A549 (cell line): Measurements from ENCODE around the gene DDX53. TPM values are rescaled to one million over a fixed set of nuclear protein-coding genes. Genes with fewer than 3 reads are reported as not detected.

Experiments used
- ATAC-seq, 2 experiments: fragments of 200-7000 bp in 1 of 2; fragments of >200 bp in 1 of 2; cut with Nextera tagmentation in 1 of 2; cut with Tn5 transposase in 1 of 2; 3 replicates each; pipeline versions ENCODE4 v1.8.0 to v1.9.1; 2018 to 2020; ENCODE audit warnings: mild to moderate bottlenecking in 1 of 2, moderate library complexity in 1 of 2
- CTCF ChIA-PET: fragments of 300-600 bp; sonication (Branson Sonifier 250); formaldehyde crosslinking; extraction: SDS; loops from one replicate; lab custom pipeline; 2021; ENCODE audit warnings: antibody characterized with exemption, inconsistent platforms; lab: Yijun Ruan, JAX
- POLR2A ChIA-PET: fragments of 350-600 bp; formaldehyde crosslinking; extraction: SDS; loops from one replicate; lab custom pipeline; 2021; ENCODE audit warnings: antibody characterized with exemption, inconsistent platforms; lab: Yijun Ruan, JAX
- DNase-seq, 2 experiments: peaks; one replicate each; pipeline versions ENCODE4 v3.0.0 to v3.0.0-alpha.2; 2011 to 2016; ENCODE audit warnings: low read depth in 1 of 2, low spot score in 1 of 2
- FAIRE-seq: peaks from 2 replicates; lab custom pipeline; 2011; peaks lifted over from hg19 to GRCh38; lab: Jason Lieb, UNC
- H3K27ac ChIP-seq, 2 experiments: fragments of >200 bp; sonication (Bioruptor Twin); formaldehyde crosslinking; 3 replicates each; pipeline ENCODE4 v1.5.1; 2016 to 2017
- H3K4me1 ChIP-seq: fragments of >200 bp; sonication (Bioruptor Twin); formaldehyde crosslinking; 3 replicates; pipeline ENCODE4 v1.6.1; 2016
- H3K4me2 ChIP-seq: fragments of >200 bp; sonication (Bioruptor Twin); formaldehyde crosslinking; 3 replicates; pipeline ENCODE4 v1.6.1; 2016
- H3K4me3 ChIP-seq: fragments of >200 bp; sonication (Bioruptor Twin); formaldehyde crosslinking; 3 replicates; pipeline ENCODE4 v1.5.1; 2016
- H3K9me3 ChIP-seq: fragments of >200 bp; sonication (Bioruptor Twin); formaldehyde crosslinking; 3 replicates; pipeline ENCODE4 v1.6.1; 2016
- ATOH8 ChIP-seq: fragments of 250-450 bp; sonication (Bioruptor Pico); IDR thresholded peaks from 2 replicates; pipeline ENCODE4 v1.5.0; 2020; ENCODE audit warnings: low read depth, mild to moderate bottlenecking, moderate library complexity
- BHLHE40 ChIP-seq: IDR thresholded peaks from 2 replicates; pipeline ENCODE4 v1.6.1; 2012; ENCODE audit warnings: low read depth, low read length, inconsistent platforms
- CBX2 ChIP-seq: fragments of 200-600 bp; sonication (generic); IDR thresholded peaks from 2 replicates; pipeline ENCODE4 v1.6.1; 2016; ENCODE audit warnings: low read depth, mild to moderate bottlenecking, borderline replicate concordance
- CBX8 ChIP-seq: fragments of 200-600 bp; sonication (generic); IDR thresholded peaks from 2 replicates; pipeline ENCODE4 v1.6.1; 2016
- CHD4 ChIP-seq: fragments of 200-600 bp; sonication (generic); IDR thresholded peaks from 2 replicates; pipeline ENCODE4 v1.6.1; 2016; ENCODE audit warnings: antibody characterized with exemption, mild to moderate bottlenecking, borderline replicate concordance
- EHF ChIP-seq: fragments of 250-450 bp; sonication (Bioruptor Pico); IDR thresholded peaks from 2 replicates; pipeline ENCODE4 v1.5.0; 2020; ENCODE audit warnings: mild to moderate bottlenecking
- FOSB ChIP-seq: fragments of 250-450 bp; sonication (Bioruptor Pico); IDR thresholded peaks from 2 replicates; pipeline ENCODE4 v1.5.0; 2020; ENCODE audit warnings: mild to moderate bottlenecking, moderate library complexity
- FOSL2 ChIP-seq, 2 experiments: fragments of 450-650 bp in 1 of 2; fragments of >200 bp in 1 of 2; sonication (Bioruptor Twin) in 1 of 2; formaldehyde crosslinking; IDR thresholded peaks; 2 replicates each; pipeline versions ENCODE4 v1.5.0 to v1.6.1; 2016 to 2020; ENCODE audit warnings: mild to moderate bottlenecking in 1 of 2, moderate library complexity in 1 of 2
- HDAC2 ChIP-seq: fragments of 200-600 bp; sonication (generic); IDR thresholded peaks from 2 replicates; pipeline ENCODE4 v1.6.1; 2016
- HMGXB4 ChIP-seq: fragments of 250-450 bp; sonication (Bioruptor Pico); IDR thresholded peaks from 2 replicates; pipeline ENCODE4 v1.5.0; 2021; ENCODE audit warnings: mild to moderate bottlenecking, moderate library complexity, borderline replicate concordance
- MAFK ChIP-seq: fragments of 450-650 bp; IDR thresholded peaks from 2 replicates; pipeline ENCODE4 v1.6.1; 2014; ENCODE audit not compliant: partially characterized antibody
- PHF8 ChIP-seq: fragments of 200-600 bp; sonication (generic); IDR thresholded peaks from 2 replicates; pipeline ENCODE4 v1.6.1; 2016; ENCODE audit warnings: low read depth, mild to moderate bottlenecking, antibody characterized with exemption, moderate library complexity, borderline replicate concordance
- POLR2A ChIP-seq: IDR thresholded peaks from 2 replicates; pipeline ENCODE4 v1.6.1; 2012; ENCODE audit warnings: mild to moderate bottlenecking, low read length
- POLR2AphosphoS2 ChIP-seq: conservative IDR thresholded peaks from 2 replicates; pipeline ENCODE4 v1.6.1; 2012; ENCODE audit warnings: low read length, improper control_type of control experiment, inconsistent platforms
- RAD21 ChIP-seq, 2 experiments: fragments of >200 bp in 1 of 2; sonication (Bioruptor Twin) in 1 of 2; formaldehyde crosslinking in 1 of 2; IDR thresholded peaks in 1 of 2; conservative IDR thresholded peaks in 1 of 2; 2 replicates in 1 of 2; 3 replicates in 1 of 2; pipeline ENCODE4 v1.6.1; 2012 to 2018; ENCODE audit warnings: inconsistent platforms in 1 of 2
- TP53 ChIP-seq: fragments of 250-450 bp; sonication (Bioruptor Pico); IDR thresholded peaks from 2 replicates; pipeline ENCODE4 v1.5.0; 2021; ENCODE audit warnings: mild to moderate bottlenecking, moderate library complexity
- ZC3H11A ChIP-seq: fragments of 450-650 bp; IDR thresholded peaks from 2 replicates; pipeline ENCODE4 v1.6.1; 2014; ENCODE audit warnings: antibody characterized with exemption, mild to moderate bottlenecking
- ZSCAN20 ChIP-seq: fragments of 250-450 bp; sonication (Bioruptor Pico); IDR thresholded peaks from 2 replicates; pipeline ENCODE4 v1.8.0; 2022; ENCODE audit warnings: mild to moderate bottlenecking, moderate library complexity
- WGBS: methylation state at CpG from one replicate; pipeline ENCODE4 v1.1.6; 2017; ENCODE audit errors: missing lambda C conversion rate; 5-methylcytosine and 5-hydroxymethylcytosine counted together
- polyA minus RNA-seq: library from RNA; depleted of rRNA, polyadenylated mRNA; stranded (reverse); fragments of >200 nt; gene quantifications from 2 replicates; pipeline ENCODE4 v1.2.3, GENCODE V29; 2011; rRNA and poly(A)+ RNA removed
- polyA plus RNA-seq, 4 experiments: library from polyadenylated mRNA; depleted of rRNA in 3 of 4; stranded (reverse); fragments of >200 nt; fragmentation: RNase III in 1 of 4; extraction: RNeasy Plus Mini Kit Qiagen cat#74134 plus additional on column Dnase treatment in 1 of 4; gene quantifications; 2 replicates in 3 of 4; 3 replicates in 1 of 4; pipeline ENCODE4 v1.2.3, GENCODE V29; 2011 to 2017
- TF ChIP-seq, protein P1 (sequence below): fragments of >200 bp; sonication (Bioruptor Twin); formaldehyde crosslinking; IDR thresholded peaks from 2 replicates; pipeline ENCODE4 v1.6.1; 2016

The DDX53 gene
- polyA plus RNA-seq (2011; rRNA removed) (not detected in 2 replicates), polyA plus RNA-seq (2017; fragmentation: RNase III; extraction: RNeasy Plus Mini Kit Qiagen cat#74134 plus additional on column Dnase treatment) (not detected in 3 replicates), polyA minus RNA-seq (not detected in 2 replicates)
- polyA plus RNA-seq (2012; cell fraction: cytosol; rRNA removed), result not detected in 2 replicates
- polyA plus RNA-seq (2012; cell fraction: nucleus; rRNA removed), result not detected in 2 replicates

GRCh38 chrX:22999696-23000223 lies at the start of gene DDX53:
Gene DDX53, plus strand, starts transcription at chrX:22999960. Its CDS starts 98 bp downstream, at chrX:23000058.
- ChIA-PET POLR2A (no interaction called here), CTCF (no interaction called here)
- Histone ChIP-seq H3K9me3 (no peaks in the 10 kb centered on the region), H3K27ac (no peak within 1 kb of the TSS), H3K4me1 (no peaks in the 10 kb centered on the region), H3K4me3 (no peak within 1 kb of the TSS)
- 51% methylated on average over 16 of the region's 23 CpGs for WGBS
- no peak for FAIRE-seq
- ATAC-seq, result no peak
- no peak for TF ChIP-seq BHLHE40
- TF ChIP-seq HDAC2, result no peak
- TF ChIP-seq, all 56 proteins: peak for 0
- DNase-seq, result no peak
- H3K4me2 ChIP-seq, result no peak within 1 kb of the TSS

GRCh38 chrX:22950269-22951266 lies 49.2 kb upstream of the DDX53 start:
- CTCF ChIA-PET, result no interaction called here
- 51% methylated on average over 5 of the region's 5 CpGs for WGBS
- DNase-seq (peak in 1 of 2 experiments; percentile 68), FAIRE-seq (peak; percentile 80), ATAC-seq (peak; percentile 67 to 84)
- Histone ChIP-seq H3K4me1 (0 out of 3 replicates have a peak, but pooled peaks cover 3% of the 10 kb centered on the region), H3K4me2 (no peak overlapping the region), H3K4me3 (no peak overlapping the region), H3K27ac (no peak overlapping the region), H3K9me3 (no peaks in the 10 kb centered on the region)
- POLR2A ChIA-PET, result no interaction called here
- TF ChIP-seq MAFK (peak; percentile 95), CBX8 (no peak), FOSL2 (IDR thresholded peaks at IDR 0.05) (no peak), FOSL2 (CRISPR knock-in tag; IDR thresholded peaks at IDR 0.05) (0 out of 2 replicates have a peak, but pooled peaks have one; percentile 14), ZC3H11A (no peak)

DNA sequence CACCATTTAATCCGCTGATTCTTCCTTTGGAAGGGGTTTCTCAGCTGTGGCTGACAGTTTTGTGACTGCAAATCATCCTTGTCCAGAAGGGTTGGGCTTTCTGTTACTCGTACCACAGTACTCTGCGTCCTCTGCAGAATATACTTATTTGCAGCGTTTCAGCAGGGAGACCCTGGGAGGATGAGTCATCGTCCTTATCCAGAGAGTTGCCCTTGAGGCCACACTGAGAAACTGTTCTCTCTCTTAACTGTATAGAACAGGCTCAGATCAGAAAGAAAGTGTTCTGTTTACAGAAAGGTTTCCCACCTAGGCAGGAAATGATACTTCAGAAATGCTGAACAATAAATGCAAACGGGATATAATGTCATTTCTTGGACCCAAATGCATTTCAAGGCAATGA lies 47.8 kb upstream of the DDX53 start:
- POLR2A ChIA-PET, result interaction anchor here (0.7 kb wide), 1 partner anchor 42 kb away, joined by 3 read pairs; no protein-coding TSS in a partner anchor
- H3K9me3 ChIP-seq, result no peaks in the 10 kb centered on the region
- WGBS, result 18% methylated on average over 6 of the region's 6 CpGs
- ATAC-seq (peak; percentile 66; a peak in 5 of 6 replicates), DNase-seq (peak in 1 of 2 experiments; percentile 13), FAIRE-seq (peak; percentile 46)
- 0 out of 3 replicates have a peak, but pooled peaks cover 3% of the 10 kb centered on the region for H3K4me1 ChIP-seq
- H3K4me3 ChIP-seq, result no peak overlapping the region
- H3K27ac ChIP-seq, result no peak overlapping the region
- CTCF ChIA-PET, result no interaction called here
- peak overlapping the region; percentile 34; the same call in 2 of the 3 replicates for H3K4me2 ChIP-seq
- TF ChIP-seq RAD21 (conservative IDR thresholded peaks at IDR 0.05 in 1 of 2, IDR thresholded peaks at IDR 0.05 in 1 of 2), result no peak
- TF ChIP-seq FOSL2 (IDR thresholded peaks at IDR 0.05), result no peak
- TF ChIP-seq FOSL2 (CRISPR knock-in tag; IDR thresholded peaks at IDR 0.05), result peak; percentile 65

GRCh38 chrX:22958250-22958649 lies 41.5 kb upstream of the DDX53 start:
- Histone ChIP-seq H3K9me3 (no peaks in the 10 kb centered on the region), H3K4me2 (no peak overlapping the region), H3K4me1 (no peaks in the 10 kb centered on the region), H3K27ac (no peak overlapping the region), H3K4me3 (no peak overlapping the region)
- ATAC-seq (no peak), FAIRE-seq (no peak), DNase-seq (no peak)
- POLR2A ChIA-PET, result no interaction called here
- 91% methylated on average over 2 of the region's 2 CpGs for WGBS
- TF ChIP-seq HDAC2 (no peak), CHD4 (no peak), ZSCAN20 (CRISPR knock-in tag) (no peak), POLR2AphosphoS2 (no peak), CBX2 (no peak)
- CTCF ChIA-PET, result no interaction called here

- Histone ChIP-seq H3K9me3 (no peaks in the 10 kb centered on the region), H3K27ac (no peak overlapping the region), H3K4me2 (no peak overlapping the region), H3K4me1 (no peaks in the 10 kb centered on the region), H3K4me3 (no peak overlapping the region)
- ChIA-PET CTCF (no interaction called here), POLR2A (no interaction called here)
- DNase-seq, result no peak
- no peak for ATAC-seq
- no peak for FAIRE-seq
- TF ChIP-seq, protein P1, sequence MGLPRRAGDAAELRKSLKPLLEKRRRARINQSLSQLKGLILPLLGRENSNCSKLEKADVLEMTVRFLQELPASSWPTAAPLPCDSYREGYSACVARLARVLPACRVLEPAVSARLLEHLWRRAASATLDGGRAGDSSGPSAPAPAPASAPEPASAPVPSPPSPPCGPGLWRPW, result no peak
- TF ChIP-seq EHF (CRISPR knock-in tag), result no peak
- no peak for TF ChIP-seq ZSCAN20 (CRISPR knock-in tag)
- no peak for TF ChIP-seq HMGXB4 (CRISPR knock-in tag)
- TF ChIP-seq TP53, result no peak
- TF ChIP-seq ATOH8 (CRISPR knock-in tag), result no peak
- TF ChIP-seq POLR2A, result no peak
- TF ChIP-seq FOSB (CRISPR knock-in tag), result no peak
- no peak for TF ChIP-seq PHF8
- 46% methylated on average over 4 of the region's 4 CpGs for WGBS
Observed at GRCh38 chrX:22959204-22959920, 40.4 kb upstream of the DDX53 start.
